Measurements from ENCODE around the gene IFT88. TPM values are rescaled to one million over a fixed set of nuclear protein-coding genes. Genes with fewer than 3 reads are reported as not detected.

IFT88 gene
- polyA plus RNA-seq, 1 donor: 22.5 TPM

GRCh38 chr13:20701461-20701860, 134.5 kb downstream of the IFT88 start:
- Histone ChIP-seq H3K27me3 (ENCODE audit: control insufficient read depth, insufficient read depth, low read length) (peaks cover 2% of the 10 kb centered on the region), H3K9me3 (ENCODE audit: control insufficient read depth, low read depth, low read length) (no peaks in the 10 kb centered on the region), H3K4me1 (ENCODE audit: control insufficient read depth, insufficient read depth, low read length) (peaks cover 8% of the 10 kb centered on the region), H3K4me3 (ENCODE audit: low read length) (peak overlapping the region; percentile 80), H3K27ac (ENCODE audit: low read length) (no peak overlapping the region), H3K36me3 (ENCODE audit: control insufficient read depth, insufficient read depth, low read length) (no peaks in the 10 kb centered on the region)
- no peak for DNase-seq
- WGBS (ENCODE audit: insufficient coverage, low lambda C conversion rate): 100% methylated on average over 1 of the region's 3 CpGs

GRCh38 chr13:20702530-20702914, 135.6 kb downstream of the IFT88 start:
- Histone ChIP-seq H3K27me3 (ENCODE audit: control insufficient read depth, insufficient read depth, low read length) (peaks cover 2% of the 10 kb centered on the region), H3K4me1 (ENCODE audit: control insufficient read depth, insufficient read depth, low read length) (peaks cover 8% of the 10 kb centered on the region), H3K9me3 (ENCODE audit: control insufficient read depth, low read depth, low read length) (no peaks in the 10 kb centered on the region), H3K36me3 (ENCODE audit: control insufficient read depth, insufficient read depth, low read length) (no peaks in the 10 kb centered on the region), H3K27ac (ENCODE audit: low read length) (peak overlapping the region; percentile 53), H3K4me3 (ENCODE audit: low read length) (peak overlapping the region; percentile 80)
- WGBS (ENCODE audit: insufficient coverage, low lambda C conversion rate): no CpG with 5 or more reads among the region's 9 CpGs
- DNase-seq: peak; percentile 76 to 82

GRCh38 chr13:20702915-20703779, 136.2 kb downstream of the IFT88 start, which contains the start of gene IL17D:
Gene IL17D (plus strand): TSS chr13:20703699. CDS start chr13:20704002, 303 bp downstream.
- H3K4me1 ChIP-seq (ENCODE audit: control insufficient read depth, insufficient read depth, low read length): peaks cover 8% of the 10 kb centered on the region
- no peaks in the 10 kb centered on the region for H3K36me3 ChIP-seq (ENCODE audit: control insufficient read depth, insufficient read depth, low read length)
- WGBS (ENCODE audit: insufficient coverage, low lambda C conversion rate): no CpG with 5 or more reads among the region's 94 CpGs
- peak in 1 of 2 donors; percentile 68 for DNase-seq
- peaks cover 2% of the 10 kb centered on the region for H3K27me3 ChIP-seq (ENCODE audit: control insufficient read depth, insufficient read depth, low read length)
- H3K9me3 ChIP-seq (ENCODE audit: control insufficient read depth, low read depth, low read length): no peaks in the 10 kb centered on the region
- peak within 1 kb of the TSS; percentile 80 for H3K4me3 ChIP-seq (ENCODE audit: low read length)
- peak within 1 kb of the TSS; percentile 53 for H3K27ac ChIP-seq (ENCODE audit: low read length)

- DNase-seq: peak; percentile 90 to 94
- WGBS (ENCODE audit: insufficient coverage, low lambda C conversion rate): no CpG with 5 or more reads among the region's 98 CpGs
- Histone ChIP-seq H3K27ac (ENCODE audit: low read length) (no peak overlapping the region), H3K4me1 (ENCODE audit: control insufficient read depth, insufficient read depth, low read length) (peaks cover 8% of the 10 kb centered on the region), H3K36me3 (ENCODE audit: control insufficient read depth, insufficient read depth, low read length) (no peaks in the 10 kb centered on the region), H3K9me3 (ENCODE audit: control insufficient read depth, low read depth, low read length) (no peaks in the 10 kb centered on the region), H3K27me3 (ENCODE audit: control insufficient read depth, insufficient read depth, low read length) (peaks cover 2% of the 10 kb centered on the region), H3K4me3 (ENCODE audit: low read length) (no peak overlapping the region)
These were observed 137.0 kb downstream of the IFT88 start for GRCh38 chr13:20703780-20704458.

DNA sequence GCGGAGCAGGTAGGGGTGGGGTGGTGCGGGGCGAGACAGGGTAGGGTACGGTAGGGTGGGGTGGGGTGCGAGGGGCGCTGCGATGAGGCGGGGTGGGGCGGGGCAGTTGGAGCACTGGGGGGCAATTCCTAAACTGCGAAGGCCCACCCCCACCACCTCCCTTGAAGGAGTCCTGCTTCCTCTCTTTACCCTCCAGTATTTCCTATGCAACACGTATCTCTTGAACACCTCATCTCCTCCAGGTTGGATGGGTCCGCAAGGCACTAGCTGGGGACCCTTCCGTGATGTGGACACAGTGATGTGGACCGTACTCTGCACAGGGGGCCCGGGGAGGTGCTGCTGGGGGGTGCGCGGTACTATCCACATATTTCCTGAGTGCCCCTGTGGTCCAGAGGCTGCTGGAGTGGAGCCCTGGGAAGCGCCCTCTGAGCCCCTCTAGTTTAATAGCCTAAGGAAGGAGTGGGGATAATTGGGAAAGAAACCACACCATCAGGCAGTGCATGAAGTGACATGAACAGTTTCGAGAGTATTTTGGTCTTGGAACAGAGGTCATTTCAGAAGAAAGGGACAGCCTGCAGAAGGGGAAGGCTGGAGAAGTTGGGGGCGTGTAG, 137.6 kb downstream of the IFT88 start:
- Histone ChIP-seq H3K4me3 (ENCODE audit: low read length) (peak overlapping the region; percentile 23), H3K27ac (ENCODE audit: low read length) (no peak overlapping the region)

GRCh38 chr13:20706661-20707060, 139.7 kb downstream of the IFT88 start:
- Histone ChIP-seq H3K36me3 (ENCODE audit: control insufficient read depth, insufficient read depth, low read length) (no peaks in the 10 kb centered on the region), H3K27ac (ENCODE audit: low read length) (no peak overlapping the region), H3K4me3 (ENCODE audit: low read length) (no peak overlapping the region), H3K9me3 (ENCODE audit: control insufficient read depth, low read depth, low read length) (no peaks in the 10 kb centered on the region), H3K27me3 (ENCODE audit: control insufficient read depth, insufficient read depth, low read length) (no peaks in the 10 kb centered on the region), H3K4me1 (ENCODE audit: control insufficient read depth, insufficient read depth, low read length) (peaks cover 7% of the 10 kb centered on the region)
- no peak for DNase-seq
- WGBS (ENCODE audit: insufficient coverage, low lambda C conversion rate): no CpG with 5 or more reads among the region's 5 CpGs

More for the DNA sequence above, 137.6 kb downstream of the IFT88 start:
- no peaks in the 10 kb centered on the region for H3K9me3 ChIP-seq (ENCODE audit: control insufficient read depth, low read depth, low read length)
- WGBS (ENCODE audit: insufficient coverage, low lambda C conversion rate): 20% methylated on average over 1 of the region's 20 CpGs
- H3K36me3 ChIP-seq (ENCODE audit: control insufficient read depth, insufficient read depth, low read length): no peaks in the 10 kb centered on the region
- H3K27me3 ChIP-seq (ENCODE audit: control insufficient read depth, insufficient read depth, low read length): peaks cover 2% of the 10 kb centered on the region
- peaks cover 8% of the 10 kb centered on the region for H3K4me1 ChIP-seq (ENCODE audit: control insufficient read depth, insufficient read depth, low read length)
- DNase-seq: peak in 1 of 2 donors; percentile 39

DNA sequence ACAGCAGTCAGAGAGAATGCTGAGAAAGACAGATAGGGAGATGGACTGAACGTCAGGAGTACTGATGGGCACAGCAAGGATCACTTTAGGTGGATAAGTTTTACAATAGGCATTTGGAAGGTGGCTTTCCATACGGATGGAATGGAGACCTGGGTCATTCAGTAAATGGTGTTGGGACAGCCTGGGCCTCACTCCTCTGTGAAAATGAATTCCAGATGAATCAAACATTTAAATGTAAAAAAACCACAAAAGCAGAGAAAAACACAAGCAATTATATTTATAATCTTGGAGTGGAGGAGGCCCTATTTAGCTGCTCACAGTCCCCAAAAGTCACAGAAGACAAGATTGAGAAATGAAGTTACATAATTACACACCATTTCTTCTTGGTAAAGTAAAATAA, 141.3 kb downstream of the IFT88 start:
- no peak overlapping the region for H3K4me3 ChIP-seq (ENCODE audit: low read length)
- no peak overlapping the region for H3K27ac ChIP-seq (ENCODE audit: low read length)
- no peaks in the 10 kb centered on the region for H3K9me3 ChIP-seq (ENCODE audit: control insufficient read depth, low read depth, low read length)
- no CpG with 5 or more reads among the region's 2 CpGs for WGBS (ENCODE audit: insufficient coverage, low lambda C conversion rate)
- no peak for DNase-seq
- H3K4me1 ChIP-seq (ENCODE audit: control insufficient read depth, insufficient read depth, low read length): peaks cover 2% of the 10 kb centered on the region
- H3K27me3 ChIP-seq (ENCODE audit: control insufficient read depth, insufficient read depth, low read length): peaks cover 2% of the 10 kb centered on the region
- H3K36me3 ChIP-seq (ENCODE audit: control insufficient read depth, insufficient read depth, low read length): no peaks in the 10 kb centered on the region

GRCh38 chr13:20709369-20709768, 142.4 kb downstream of the IFT88 start:
- Histone ChIP-seq H3K27ac (ENCODE audit: low read length) (no peak overlapping the region), H3K27me3 (ENCODE audit: control insufficient read depth, insufficient read depth, low read length) (peaks cover 9% of the 10 kb centered on the region), H3K4me3 (ENCODE audit: low read length) (no peak overlapping the region), H3K36me3 (ENCODE audit: control insufficient read depth, insufficient read depth, low read length) (no peaks in the 10 kb centered on the region), H3K9me3 (ENCODE audit: control insufficient read depth, low read depth, low read length) (no peaks in the 10 kb centered on the region), H3K4me1 (ENCODE audit: control insufficient read depth, insufficient read depth, low read length) (peaks cover 2% of the 10 kb centered on the region)
- no peak for DNase-seq
- no CpG with 5 or more reads among the region's 8 CpGs for WGBS (ENCODE audit: insufficient coverage, low lambda C conversion rate)

DNA sequence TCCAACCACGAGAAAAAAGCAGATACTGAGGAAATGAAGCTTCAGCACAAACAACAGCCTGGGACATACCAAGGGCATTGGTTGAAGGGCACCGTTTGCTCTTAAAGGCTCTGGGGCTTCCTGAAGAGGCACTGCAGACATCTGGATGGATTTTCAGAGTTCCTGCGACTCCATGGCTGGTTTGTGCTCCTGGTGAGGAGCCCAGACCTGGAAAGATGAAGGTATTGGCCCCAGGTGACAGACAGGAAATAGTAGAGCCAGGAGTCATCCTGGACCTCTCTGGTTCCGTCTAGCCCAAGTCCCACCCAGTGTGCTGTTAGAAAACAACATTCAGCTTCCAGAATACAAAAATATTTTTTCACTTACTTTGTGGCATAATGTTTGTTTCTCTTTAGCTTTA, 142.8 kb downstream of the IFT88 start:
- Histone ChIP-seq H3K27me3 (ENCODE audit: control insufficient read depth, insufficient read depth, low read length) (peaks cover 10% of the 10 kb centered on the region), H3K27ac (ENCODE audit: low read length) (no peak overlapping the region), H3K4me1 (ENCODE audit: control insufficient read depth, insufficient read depth, low read length) (no peaks in the 10 kb centered on the region), H3K4me3 (ENCODE audit: low read length) (no peak overlapping the region), H3K9me3 (ENCODE audit: control insufficient read depth, low read depth, low read length) (no peaks in the 10 kb centered on the region), H3K36me3 (ENCODE audit: control insufficient read depth, insufficient read depth, low read length) (no peaks in the 10 kb centered on the region)
- WGBS (ENCODE audit: insufficient coverage, low lambda C conversion rate): no CpG with 5 or more reads among the region's 4 CpGs
- DNase-seq: no peak

DNA sequence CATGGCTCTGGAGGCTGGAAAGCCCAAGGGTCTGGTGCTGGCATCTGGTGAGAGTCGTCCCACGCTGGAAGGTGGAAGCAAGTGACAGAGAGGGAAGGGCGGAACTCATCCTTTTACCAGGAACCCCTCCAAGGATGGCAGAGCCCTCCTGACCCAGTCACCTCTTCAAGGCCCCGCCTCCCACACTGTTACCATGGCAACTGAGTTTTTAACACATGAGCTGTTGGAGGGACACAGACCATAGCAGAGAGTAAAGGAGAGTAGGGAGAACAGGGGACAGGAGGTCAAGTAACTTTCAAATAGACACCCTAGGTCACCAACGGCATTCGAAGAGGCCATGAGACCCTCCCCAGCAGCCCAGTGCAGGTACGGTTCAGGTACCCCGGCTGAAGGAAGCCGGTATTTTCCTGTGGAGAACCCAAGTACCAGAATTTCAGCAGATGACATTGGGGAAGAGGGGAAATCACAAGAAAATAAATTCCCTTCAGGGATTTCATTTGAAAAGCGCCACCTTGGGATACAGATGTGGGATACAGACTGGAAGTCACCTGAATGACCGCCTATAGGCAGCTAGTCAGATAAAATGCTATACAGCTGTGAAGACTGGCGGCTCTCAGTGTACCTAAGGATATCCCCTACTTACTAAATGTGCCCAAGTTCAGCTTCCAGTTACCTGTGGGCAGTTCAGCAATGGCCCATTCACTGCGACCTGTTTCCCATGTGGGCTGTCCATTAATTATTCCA, 144.5 kb downstream of the IFT88 start:
- Histone ChIP-seq H3K4me1 (ENCODE audit: control insufficient read depth, insufficient read depth, low read length) (no peaks in the 10 kb centered on the region), H3K9me3 (ENCODE audit: control insufficient read depth, low read depth, low read length) (no peaks in the 10 kb centered on the region), H3K27ac (ENCODE audit: low read length) (no peak overlapping the region), H3K27me3 (ENCODE audit: control insufficient read depth, insufficient read depth, low read length) (peaks cover 10% of the 10 kb centered on the region), H3K4me3 (ENCODE audit: low read length) (no peak overlapping the region), H3K36me3 (ENCODE audit: control insufficient read depth, insufficient read depth, low read length) (no peaks in the 10 kb centered on the region)
- no CpG with 5 or more reads among the region's 13 CpGs for WGBS (ENCODE audit: insufficient coverage, low lambda C conversion rate)
- no peak for DNase-seq
